GM12801 (cell line): ENCODE measurements around the gene DQX1.

Experiments
- CTCF ChIP-seq: IDR thresholded peaks from one replicate; pipeline ENCODE4 v1.5.1; 2011; ENCODE audit warnings: control low read depth; ENCODE audit not compliant: insufficient read length; ENCODE audit errors: extremely low read depth

Gene DQX1

GRCh38 chr2:74515271-74515980 is 10.6 kb downstream of the DQX1 start:
- no peak for TF ChIP-seq CTCF

DNA sequence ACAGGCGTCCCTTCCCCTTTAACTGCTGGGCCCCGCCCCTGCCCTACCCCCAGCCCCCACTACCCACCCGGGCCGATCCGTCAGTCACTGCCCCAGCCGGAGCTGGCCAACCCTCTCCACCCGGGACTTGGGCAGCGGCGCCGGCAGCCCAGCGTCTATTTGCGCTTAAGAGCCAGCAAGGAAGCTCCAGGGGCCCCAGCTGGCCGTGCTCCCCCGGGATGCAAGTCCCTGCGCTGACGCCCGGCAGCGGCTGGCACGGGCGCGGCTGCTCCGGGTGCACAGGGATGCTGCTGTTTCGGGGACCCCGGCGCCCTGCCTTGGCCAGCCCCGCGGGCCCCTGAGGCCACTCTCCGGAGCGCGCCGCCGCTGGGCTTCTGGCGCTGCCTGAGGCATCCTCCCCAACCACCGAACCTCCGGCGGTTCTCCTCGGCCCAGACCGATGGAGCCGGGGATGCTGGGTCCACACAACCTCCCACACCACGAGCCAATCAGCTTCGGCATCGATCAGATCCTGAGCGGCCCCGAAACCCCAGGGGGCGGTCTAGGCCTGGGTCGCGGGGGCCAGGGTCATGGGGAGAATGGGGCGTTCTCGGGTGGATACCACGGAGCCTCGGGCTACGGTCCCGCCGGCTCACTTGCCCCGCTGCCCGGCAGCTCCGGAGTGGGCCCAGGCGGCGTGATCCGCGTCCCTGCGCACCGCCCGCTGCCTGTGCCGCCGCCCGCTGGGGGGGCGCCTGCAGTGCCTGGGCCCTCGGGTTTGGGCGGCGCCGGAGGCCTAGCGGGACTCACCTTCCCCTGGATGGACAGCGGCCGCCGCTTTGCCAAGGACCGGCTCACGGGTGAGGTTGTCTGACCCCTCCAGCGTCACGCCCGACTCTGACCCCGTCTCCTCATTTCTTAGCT is 11.4 kb downstream of the DQX1 start, which contains the start of gene TLX2:
TSS of gene TLX2 (plus strand) at position 83 of the 903 bp plus-strand sequence. CDS start at position 440, 357 bp downstream.
- TF ChIP-seq CTCF: no peak

GRCh38 chr2:74513605-74514367 is 12.2 kb downstream of the DQX1 start:
- no peak for TF ChIP-seq CTCF

DNA sequence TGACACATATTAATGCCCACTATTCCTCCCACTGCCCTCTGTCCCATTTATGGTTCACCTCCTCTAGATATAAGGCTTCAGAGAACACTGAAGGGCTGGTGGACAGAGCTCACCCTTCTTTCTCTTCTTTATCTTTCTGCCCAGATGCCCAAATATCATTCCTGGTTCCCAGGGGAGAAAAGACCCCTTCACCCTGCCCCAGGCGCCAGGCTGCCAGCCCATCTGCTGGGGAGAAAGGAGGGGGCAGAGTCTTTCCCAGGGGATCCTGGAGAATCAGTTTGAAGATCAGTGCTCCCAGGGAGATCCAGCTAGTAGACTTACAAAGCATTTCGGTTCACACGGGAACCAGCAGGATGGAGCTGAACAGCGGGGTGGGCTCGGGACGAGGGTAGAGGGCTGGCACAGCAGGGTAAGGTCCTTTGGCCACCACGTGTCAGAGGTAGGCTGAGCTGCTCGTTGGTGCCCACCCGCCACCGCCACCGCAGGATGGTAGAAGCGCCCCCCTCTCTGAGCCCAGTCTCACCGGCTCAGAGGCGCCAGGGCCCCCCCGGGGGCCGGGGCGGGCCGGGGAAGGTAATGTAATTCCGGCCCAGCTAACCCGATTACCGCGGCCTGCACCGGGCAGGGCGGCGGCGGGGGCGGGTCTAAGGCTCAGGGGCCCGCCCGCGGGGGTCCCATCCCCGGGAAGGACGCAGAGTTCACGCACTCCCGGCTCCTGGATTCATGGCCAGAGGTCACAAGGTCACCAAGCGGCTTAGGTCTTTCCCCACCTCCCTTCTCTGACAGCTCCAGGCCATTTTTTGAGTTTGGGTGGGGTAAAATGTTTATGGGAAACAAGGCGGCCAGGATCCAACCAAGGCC is 13.1 kb downstream of the DQX1 start:
- TF ChIP-seq CTCF: no peak

- no peak for TF ChIP-seq CTCF
Measured at GRCh38 chr2:74511104-74511989, 14.7 kb downstream of the DQX1 start.

DNA sequence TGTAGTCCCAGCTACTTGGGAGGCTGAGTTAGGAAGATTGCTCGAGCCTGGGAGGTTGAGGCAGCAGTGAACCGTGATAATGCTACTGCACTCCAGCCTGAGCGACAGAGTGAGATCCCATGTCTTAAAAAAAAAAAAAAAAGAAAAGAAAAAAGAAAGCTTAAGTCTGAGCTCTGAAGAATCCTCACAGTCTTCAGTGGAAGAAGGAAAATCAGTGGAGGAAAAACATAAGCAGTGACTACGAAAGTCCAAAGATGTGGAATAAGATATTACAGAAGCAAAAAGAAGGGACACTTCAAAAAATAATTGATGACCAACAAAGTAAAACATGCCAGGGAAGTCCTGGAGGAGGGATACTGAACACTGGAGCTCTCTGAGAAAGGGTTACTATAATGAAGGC is 15.8 kb downstream of the DQX1 start:
- no peak for TF ChIP-seq CTCF
